ENCODE measurements around the gene COL4A4. TPM values are rescaled to one million over a fixed set of nuclear protein-coding genes. Genes with fewer than 3 reads are reported as not detected.

COL4A4 gene
- total and polyA plus RNA-seq, 2 donors (not counting 1 experiment from before 2014, with no cell fraction given), result 0.17 to 0.76 TPM

- DNase-seq (ENCODE audit: low read depth in 2 of 2), result no peak
- Histone ChIP-seq H3K4me3 (replicated peaks in 1 of 4; ENCODE audit: control extremely low read depth in 1 of 4, insufficient read depth in 1 of 4, low read depth in 3 of 4, low read length in 4 of 4) (no peak overlapping the region), H2AFZ (ENCODE audit: low read length) (no peak overlapping the region), H3K27ac (ENCODE audit: insufficient read depth, low read length) (no peak overlapping the region), H3K4me1 (ENCODE audit: control insufficient read depth, extremely low read depth, insufficient read depth, low read length) (no peaks in the 10 kb centered on the region), H3K9ac (ENCODE audit: insufficient read depth, low read length) (no peak overlapping the region), H3K36me3 (ENCODE audit: control insufficient read depth, insufficient read depth, low read length) (no peaks in the 10 kb centered on the region), H3K27me3 (ENCODE audit: control insufficient read depth, insufficient read depth, low read length) (no peaks in the 10 kb centered on the region), H3K79me2 (ENCODE audit: control insufficient read depth, insufficient read depth, low read length) (no peaks in the 10 kb centered on the region), H4K20me1 (ENCODE audit: control insufficient read depth, extremely low read depth, insufficient read depth, low read length) (no peaks in the 10 kb centered on the region), H3K4me2 (ENCODE audit: extremely low read depth, insufficient read depth, low read length) (no peak overlapping the region), H3K9me3 (ENCODE audit: control insufficient read depth, insufficient read depth, low read depth, low read length) (no peaks in the 10 kb centered on the region)
- TF ChIP-seq CTCF (conservative IDR thresholded peaks at IDR 0.05 in 1 of 2, IDR thresholded peaks at IDR 0.05 in 1 of 2; ENCODE audit: low read depth in 1 of 2, low read length in 2 of 2) (no peak), EZH2 (IDR thresholded peaks at IDR 0.05; ENCODE audit: low read length, missing control alignments) (no peak)
Measured at GRCh38 chr2:227099340-227099739, 64.7 kb downstream of the COL4A4 start.

GRCh38 chr2:227098162-227098515, 65.9 kb downstream of the COL4A4 start:
- Histone ChIP-seq H3K9ac (ENCODE audit: insufficient read depth, low read length) (no peak overlapping the region), H3K9me3 (ENCODE audit: control insufficient read depth, insufficient read depth, low read depth, low read length) (no peaks in the 10 kb centered on the region), H3K27ac (ENCODE audit: insufficient read depth, low read length) (no peak overlapping the region), H3K4me1 (ENCODE audit: control insufficient read depth, extremely low read depth, insufficient read depth, low read length) (no peaks in the 10 kb centered on the region), H2AFZ (ENCODE audit: low read length) (no peak overlapping the region), H3K4me3 (replicated peaks in 1 of 4; ENCODE audit: control extremely low read depth in 1 of 4, insufficient read depth in 1 of 4, low read depth in 3 of 4, low read length in 4 of 4) (no peak overlapping the region), H3K79me2 (ENCODE audit: control insufficient read depth, insufficient read depth, low read length) (no peaks in the 10 kb centered on the region), H4K20me1 (ENCODE audit: control insufficient read depth, extremely low read depth, insufficient read depth, low read length) (no peaks in the 10 kb centered on the region), H3K36me3 (ENCODE audit: control insufficient read depth, insufficient read depth, low read length) (no peaks in the 10 kb centered on the region), H3K27me3 (ENCODE audit: control insufficient read depth, insufficient read depth, low read length) (no peaks in the 10 kb centered on the region), H3K4me2 (ENCODE audit: extremely low read depth, insufficient read depth, low read length) (no peak overlapping the region)
- no peak for TF ChIP-seq EZH2 (IDR thresholded peaks at IDR 0.05; ENCODE audit: low read length, missing control alignments)
- no peak for TF ChIP-seq CTCF (conservative IDR thresholded peaks at IDR 0.05 in 1 of 2, IDR thresholded peaks at IDR 0.05 in 1 of 2; ENCODE audit: low read depth in 1 of 2, low read length in 2 of 2)
- DNase-seq (ENCODE audit: low read depth in 2 of 2), result no peak

GRCh38 chr2:227097495-227098161, 66.4 kb downstream of the COL4A4 start:
- Histone ChIP-seq H3K9ac (ENCODE audit: insufficient read depth, low read length) (no peak overlapping the region), H3K79me2 (ENCODE audit: control insufficient read depth, insufficient read depth, low read length) (no peaks in the 10 kb centered on the region), H3K4me2 (ENCODE audit: extremely low read depth, insufficient read depth, low read length) (no peak overlapping the region), H3K27ac (ENCODE audit: insufficient read depth, low read length) (no peak overlapping the region), H3K9me3 (ENCODE audit: control insufficient read depth, insufficient read depth, low read depth, low read length) (no peaks in the 10 kb centered on the region), H4K20me1 (ENCODE audit: control insufficient read depth, extremely low read depth, insufficient read depth, low read length) (no peaks in the 10 kb centered on the region), H3K27me3 (ENCODE audit: control insufficient read depth, insufficient read depth, low read length) (no peaks in the 10 kb centered on the region), H3K36me3 (ENCODE audit: control insufficient read depth, insufficient read depth, low read length) (no peaks in the 10 kb centered on the region), H3K4me1 (ENCODE audit: control insufficient read depth, extremely low read depth, insufficient read depth, low read length) (no peaks in the 10 kb centered on the region), H3K4me3 (replicated peaks in 1 of 4; ENCODE audit: control extremely low read depth in 1 of 4, insufficient read depth in 1 of 4, low read depth in 3 of 4, low read length in 4 of 4) (no peak overlapping the region), H2AFZ (ENCODE audit: low read length) (no peak overlapping the region)
- no peak for TF ChIP-seq EZH2 (IDR thresholded peaks at IDR 0.05; ENCODE audit: low read length, missing control alignments)
- no peak for TF ChIP-seq CTCF (conservative IDR thresholded peaks at IDR 0.05 in 1 of 2, IDR thresholded peaks at IDR 0.05 in 1 of 2; ENCODE audit: low read depth in 1 of 2, low read length in 2 of 2)
- DNase-seq (ENCODE audit: low read depth in 2 of 2), result no peak
